HL-60/S4 treated with phorbol 12-myristate 13-acetate at 8.2 ng/mL for 4 days and 3 days (cell line): Measurements from ENCODE around the gene NXF3.
"Not testable (repeated sequence)": the region's sequence is repeated elsewhere in the genome, so short reads cannot be mapped to it uniquely, and the experiment has no call there.

Experiments
- in situ Hi-C: fragments of 300-500 bp; cut with MboI; formaldehyde crosslinking; loops from 2 replicates; pipeline ENCODE4 v1.15.0; 2022; ENCODE audit warnings: low sequenced_read_pairs

Gene NXF3, protein sequence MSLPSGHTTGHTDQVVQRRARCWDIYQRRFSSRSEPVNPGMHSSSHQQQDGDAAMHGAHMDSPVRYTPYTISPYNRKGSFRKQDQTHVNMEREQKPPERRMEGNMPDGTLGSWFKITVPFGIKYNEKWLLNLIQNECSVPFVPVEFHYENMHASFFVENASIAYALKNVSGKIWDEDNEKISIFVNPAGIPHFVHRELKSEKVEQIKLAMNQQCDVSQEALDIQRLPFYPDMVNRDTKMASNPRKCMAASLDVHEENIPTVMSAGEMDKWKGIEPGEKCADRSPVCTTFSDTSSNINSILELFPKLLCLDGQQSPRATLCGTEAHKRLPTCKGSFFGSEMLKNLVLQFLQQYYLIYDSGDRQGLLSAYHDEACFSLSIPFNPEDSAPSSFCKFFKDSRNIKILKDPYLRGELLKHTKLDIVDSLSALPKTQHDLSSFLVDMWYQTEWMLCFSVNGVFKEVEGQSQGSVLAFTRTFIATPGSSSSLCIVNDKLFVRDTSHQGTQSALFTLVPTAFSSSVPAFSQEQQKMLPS

DNA sequence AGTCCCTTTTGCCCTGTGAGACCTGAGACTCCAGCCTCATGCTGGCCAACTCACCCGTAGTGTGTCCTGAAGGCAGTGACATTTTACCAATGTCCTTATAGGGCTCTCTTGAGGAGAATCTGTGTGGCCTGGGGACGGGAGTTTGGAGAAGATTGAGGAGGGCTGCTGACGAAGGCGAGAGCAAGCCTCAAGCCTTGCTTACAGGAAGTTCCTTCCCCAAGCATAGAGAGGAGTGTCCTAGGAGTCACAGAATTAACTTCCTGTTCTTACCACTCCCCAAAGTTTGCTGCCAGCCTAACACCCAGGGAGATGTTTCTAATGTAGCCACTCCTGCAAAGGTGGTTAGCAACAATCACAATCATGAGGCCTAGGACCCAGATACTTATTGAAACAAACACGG is at the start of gene NXF3:
Gene NXF3 (minus strand): TSS at position 202 of the 400 bp plus-strand sequence. CDS start 120 bp downstream, at position 82.
- in situ Hi-C loops, result no loop called here

DNA sequence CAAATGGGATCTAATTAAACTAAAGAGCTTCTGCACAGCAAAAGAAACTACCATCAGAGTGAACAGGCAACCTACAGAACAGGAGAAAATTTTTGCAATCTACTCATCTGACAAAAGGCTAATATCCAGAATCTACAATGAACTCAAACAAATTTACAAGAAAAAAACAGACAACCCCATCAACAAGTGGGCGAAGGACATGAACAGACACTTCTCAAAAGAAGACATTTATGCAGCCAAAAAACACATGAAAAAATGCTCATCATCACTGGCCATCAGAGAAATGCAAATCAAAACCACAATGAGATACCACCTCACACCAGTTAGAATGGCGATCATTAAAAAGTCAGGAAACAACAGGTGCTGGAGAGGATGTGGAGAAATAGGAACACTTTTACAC is 43.6 kb upstream of the NXF3 start:
- in situ Hi-C loops, result not testable (repeated sequence)

DNA sequence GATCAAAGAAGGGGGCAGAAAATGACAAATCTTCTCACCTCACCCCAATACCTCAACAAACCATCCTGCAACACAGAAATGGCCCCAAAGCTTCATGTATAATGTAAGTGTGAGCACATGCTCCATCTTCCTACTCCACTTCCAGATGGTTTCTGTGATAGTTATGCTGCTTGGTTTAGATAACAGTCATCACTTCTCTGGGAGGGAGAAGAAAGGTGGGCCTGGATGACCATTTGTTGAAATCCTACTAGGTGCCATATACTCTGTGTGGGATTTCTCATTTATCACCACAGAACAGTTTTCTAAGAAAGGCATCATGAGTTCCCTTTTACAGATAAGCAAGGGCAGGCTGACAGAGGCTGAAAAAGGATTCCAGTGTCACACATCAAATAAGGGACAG is 31.3 kb upstream of the NXF3 start:
- in situ Hi-C loops, result no loop called here

DNA sequence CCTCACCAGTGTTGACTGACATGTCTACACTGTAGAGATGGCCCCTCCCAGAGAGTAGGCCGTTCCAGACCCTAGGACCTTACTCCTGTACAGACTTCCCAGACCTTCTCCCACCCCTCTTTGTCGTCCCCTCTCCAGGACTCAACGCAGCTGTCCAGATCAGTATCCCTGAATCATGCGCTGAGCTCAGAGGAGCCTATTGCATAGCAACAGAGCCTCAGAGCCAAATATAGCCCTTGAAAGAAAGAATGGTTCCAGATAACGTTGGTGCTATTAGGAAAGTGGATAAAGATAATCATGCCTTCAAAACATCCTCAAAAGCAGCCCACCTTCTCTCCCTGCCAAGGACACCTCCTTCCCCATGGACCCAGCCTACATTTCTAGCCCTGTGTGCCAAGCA is 27.8 kb upstream of the NXF3 start:
- in situ Hi-C loops, result no loop called here

DNA sequence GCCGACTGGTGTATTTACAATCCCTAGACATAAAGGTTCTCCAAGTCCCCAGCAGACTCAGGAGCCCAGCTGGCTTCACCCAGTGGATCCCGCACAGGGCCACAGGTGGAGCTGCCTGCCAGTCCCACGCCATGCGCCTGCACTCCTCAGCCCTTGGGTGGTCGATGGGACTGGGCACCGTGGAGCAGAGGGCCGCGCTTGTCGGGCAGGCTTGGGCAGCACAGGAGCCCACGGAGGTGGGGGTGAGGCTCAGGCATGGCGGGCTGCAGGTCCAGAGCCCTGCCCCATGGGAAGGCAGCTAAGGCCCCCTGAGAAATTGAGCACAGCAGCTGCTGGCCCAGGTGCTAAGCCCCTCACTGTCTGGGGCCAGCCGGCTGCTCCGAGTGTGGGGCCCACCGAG is 24.0 kb upstream of the NXF3 start:
- in situ Hi-C loops, result not testable (repeated sequence)

DNA sequence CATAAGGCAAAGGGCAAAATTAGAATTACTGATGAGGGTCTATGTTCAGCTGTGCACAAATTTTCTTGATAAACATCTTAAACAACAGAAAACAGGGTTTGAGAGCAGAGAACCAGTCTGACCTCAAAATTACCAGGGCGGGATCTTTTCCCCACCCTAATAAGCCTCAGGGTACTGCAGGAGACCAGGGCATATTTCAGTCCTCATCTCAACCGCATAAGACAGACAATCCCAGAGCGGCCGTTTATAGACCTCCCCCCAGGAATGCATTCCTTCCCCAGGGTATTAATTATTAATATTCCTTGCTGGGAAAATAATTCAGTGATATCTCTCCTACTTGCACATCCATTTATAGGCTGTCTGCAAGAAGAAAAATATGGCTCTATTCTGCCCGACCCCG is 16.6 kb upstream of the NXF3 start:
- in situ Hi-C loops, result not testable (repeated sequence)

DNA sequence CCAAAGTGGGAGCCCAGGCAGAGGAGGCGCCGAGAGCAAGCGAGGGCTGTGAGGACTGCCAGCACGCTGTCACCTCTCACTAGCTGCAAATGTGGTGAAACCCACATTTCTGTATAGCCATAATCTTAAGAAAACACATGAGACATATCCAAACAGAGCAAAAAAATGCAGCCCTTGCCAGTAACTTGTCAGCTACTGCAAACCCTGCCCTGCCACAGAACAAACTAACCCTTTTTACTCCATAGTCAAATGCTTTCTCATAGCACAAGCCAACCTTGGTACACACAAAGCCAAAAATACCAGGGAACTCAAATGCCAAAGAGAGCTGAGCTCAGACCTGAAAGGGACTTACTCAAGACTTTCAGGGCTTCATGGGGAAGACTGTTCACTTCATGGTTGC is 14.9 kb upstream of the NXF3 start:
- in situ Hi-C loops, result no loop called here

DNA sequence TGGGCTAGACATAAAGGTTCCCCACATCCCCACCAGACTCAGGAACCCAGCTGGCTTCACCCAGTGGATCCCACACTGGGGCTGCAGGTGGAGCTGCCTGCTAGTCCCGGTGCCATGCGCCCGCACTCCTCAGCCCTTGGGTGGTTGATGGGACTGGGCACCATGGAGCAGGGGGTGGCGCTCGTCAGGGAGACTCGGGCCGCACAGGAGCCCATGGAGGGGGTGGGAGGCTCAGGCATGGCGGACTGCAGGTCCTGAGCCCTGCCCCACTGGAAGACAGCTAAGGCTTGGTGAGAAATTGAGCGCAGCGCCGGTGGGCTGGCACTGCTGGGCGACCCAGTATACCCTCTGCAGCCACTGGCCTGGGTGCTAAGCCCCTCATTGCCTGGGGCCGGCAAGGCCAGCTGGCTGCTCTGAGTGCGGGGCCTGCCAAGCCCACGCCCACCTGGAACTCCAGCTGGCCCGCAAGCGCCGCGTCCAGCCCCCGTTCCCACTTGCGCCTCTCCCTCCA is 14.3 kb upstream of the NXF3 start:
- in situ Hi-C loops, result not testable (repeated sequence)

DNA sequence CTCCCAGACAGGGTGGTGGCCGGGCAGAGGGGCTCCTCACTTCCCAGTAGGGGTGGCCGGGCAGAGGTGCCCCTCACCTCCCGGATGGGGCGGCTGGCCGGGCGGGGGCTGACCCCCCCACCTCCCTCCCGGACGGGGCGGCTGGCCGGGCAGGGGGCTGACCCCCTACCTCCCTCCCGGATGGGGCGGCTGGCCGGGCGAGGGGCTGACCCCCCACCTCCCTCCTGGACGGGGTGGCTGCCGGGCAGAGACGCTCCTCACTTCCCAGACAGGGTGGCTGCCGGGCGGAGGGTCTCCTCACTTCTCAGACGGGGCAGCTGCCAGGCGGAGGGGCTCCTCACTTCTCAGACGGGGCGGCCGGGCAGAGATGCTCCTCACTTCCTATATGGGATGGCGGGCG is 11.4 kb upstream of the NXF3 start:
- in situ Hi-C loops, result not testable (repeated sequence)

DNA sequence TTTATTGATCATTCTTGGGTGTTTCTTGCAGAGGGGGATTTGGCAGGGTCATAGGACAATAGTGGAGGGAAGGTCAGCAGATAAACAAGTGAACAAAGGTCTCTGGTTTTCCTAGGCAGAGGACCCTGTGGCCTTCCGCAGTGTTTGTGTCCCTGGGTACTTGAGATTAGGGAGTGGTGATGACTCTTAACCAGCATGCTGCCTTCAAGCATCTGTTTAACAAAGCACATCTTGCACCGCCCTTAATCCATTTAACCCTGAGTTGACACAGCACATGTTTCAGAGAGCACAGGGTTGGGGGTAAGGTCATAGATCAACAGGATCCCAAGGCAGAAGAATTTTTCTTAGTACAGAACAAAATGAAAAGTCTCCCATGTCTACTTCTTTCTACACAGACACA is 10.9 kb upstream of the NXF3 start:
- in situ Hi-C loops, result not testable (repeated sequence)

DNA sequence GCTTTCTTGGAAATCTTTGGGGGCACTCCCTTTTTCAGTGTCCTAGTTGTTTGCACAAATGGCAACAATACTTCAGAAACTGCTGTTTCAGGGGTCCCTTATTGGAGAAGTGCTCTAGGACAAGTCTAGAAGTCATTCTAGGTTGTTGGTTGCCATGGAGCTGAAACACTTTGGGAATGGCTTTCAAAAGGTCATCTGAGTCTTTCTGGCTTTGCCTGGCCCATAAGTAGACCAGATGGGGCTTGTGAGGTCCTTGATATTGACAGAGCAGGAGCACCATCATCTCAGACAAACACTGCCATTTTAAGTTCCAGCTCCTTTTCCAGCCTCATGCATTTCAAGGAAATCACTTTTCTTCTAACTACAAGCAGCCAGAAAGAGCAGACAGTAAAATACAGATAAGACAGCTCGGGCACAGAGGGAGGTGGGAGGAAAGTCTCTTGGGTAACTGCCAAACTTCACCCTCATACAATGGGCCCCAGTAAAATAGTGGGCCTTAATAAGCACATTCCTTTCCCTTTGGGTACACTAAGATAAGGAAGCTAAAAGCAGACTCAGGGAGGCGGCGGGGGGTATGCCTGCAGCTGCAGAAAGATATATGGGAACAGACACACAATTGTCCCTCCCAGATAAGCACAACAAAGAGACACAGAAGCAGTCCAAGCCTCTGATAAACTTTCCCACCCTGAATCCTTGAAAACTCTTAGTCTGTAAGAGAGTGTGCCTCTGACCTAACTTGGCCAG is 8.5 kb upstream of the NXF3 start:
- in situ Hi-C loops, result no loop called here

DNA sequence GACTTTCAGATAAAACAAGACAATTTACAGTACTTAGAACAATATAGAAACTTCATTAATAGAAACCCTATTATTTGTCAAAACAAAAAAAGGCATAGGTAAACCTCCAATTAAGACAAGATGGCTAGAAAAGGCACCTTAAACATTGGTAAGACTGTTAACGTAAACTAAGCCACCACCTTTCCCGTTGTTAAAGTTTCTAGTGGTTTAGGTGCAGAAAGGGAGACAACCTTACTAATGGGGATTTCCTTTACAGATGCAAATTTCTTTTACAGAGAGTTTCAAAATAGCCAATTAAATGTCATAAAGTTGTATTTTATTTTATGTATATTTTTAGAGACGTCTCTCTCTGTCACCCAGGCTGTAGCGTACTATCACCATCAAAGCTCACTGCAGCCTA is 7.5 kb upstream of the NXF3 start:
- in situ Hi-C loops, result no loop called here

DNA sequence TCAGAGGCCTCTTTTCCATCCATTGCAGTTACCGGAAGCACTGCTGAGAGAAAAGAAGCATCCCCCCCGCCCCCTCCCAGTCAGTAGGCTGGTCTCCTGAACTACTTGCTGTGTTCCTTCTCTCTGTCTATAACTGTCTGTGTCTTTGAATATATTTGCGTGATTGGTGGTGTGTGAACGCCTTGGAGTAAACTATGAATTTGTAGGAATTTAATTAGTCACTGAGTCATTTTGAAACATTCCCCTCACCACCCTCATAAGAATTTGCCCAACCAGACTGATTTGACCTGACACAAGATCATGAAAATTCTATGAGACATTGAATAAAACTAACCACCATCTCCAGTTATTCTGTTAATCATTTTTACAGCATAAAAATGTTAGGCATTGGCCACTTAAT is 6.7 kb upstream of the NXF3 start:
- in situ Hi-C loops, result no loop called here

DNA sequence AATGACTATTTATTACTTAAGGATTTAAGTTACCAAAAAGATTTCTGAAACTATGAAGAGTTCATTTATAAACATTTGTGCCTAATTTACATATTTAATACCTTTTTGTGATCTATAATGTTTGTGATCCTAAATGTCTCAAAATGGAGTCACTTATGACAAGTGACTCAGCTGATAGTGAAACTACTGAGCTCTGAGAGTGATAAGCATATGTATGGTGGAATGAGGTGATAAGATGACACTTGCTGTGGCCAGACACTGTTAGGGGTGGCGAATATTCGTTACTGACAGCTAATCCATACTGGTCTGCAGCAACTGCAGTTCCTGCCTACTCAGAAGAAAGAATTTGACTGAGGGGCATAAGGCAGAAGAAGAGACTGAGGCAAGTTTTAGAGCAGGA is 5.5 kb upstream of the NXF3 start:
- in situ Hi-C loops, result no loop called here

DNA sequence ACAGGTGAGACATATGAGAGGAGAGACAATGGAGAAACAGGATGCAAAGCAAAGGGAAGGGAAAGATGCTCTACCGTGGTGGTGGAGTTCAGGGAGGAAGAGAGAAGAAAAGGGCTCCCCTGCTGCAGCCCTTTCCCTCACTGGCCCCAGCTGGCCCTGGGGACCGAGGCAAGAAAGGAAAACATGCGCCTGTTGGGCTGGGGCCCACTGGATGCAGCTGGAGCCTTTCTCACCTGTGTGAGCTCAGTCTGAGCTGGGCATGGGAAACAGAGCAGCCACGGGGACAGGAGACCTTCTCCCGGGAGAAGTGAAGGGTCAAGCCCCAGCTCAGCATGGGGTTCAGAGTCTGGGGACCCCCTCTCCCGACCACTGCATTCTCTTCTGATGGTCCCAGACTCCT is 11.9 kb downstream of the NXF3 start:
- in situ Hi-C loops, result no loop called here

DNA sequence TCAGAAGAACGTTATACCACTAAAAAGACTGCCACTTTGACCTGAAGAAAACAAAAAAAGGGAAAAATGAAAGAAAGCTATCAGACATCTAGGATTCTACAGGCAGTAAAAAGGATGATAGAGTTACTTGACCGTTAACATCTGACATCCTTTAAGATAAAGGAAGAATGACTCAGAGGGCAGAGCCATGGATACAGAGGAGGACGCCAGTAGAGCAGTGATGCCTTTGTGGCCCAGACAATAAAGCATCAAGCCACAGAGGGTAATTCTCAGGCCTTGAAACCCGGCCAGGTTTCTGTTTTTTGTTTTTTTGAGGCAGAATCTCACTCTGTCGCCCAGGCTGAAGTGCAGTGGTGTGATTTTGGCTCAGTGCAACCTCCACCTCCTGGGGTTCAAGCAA is 19.5 kb downstream of the NXF3 start:
- in situ Hi-C loops, result no loop called here

DNA sequence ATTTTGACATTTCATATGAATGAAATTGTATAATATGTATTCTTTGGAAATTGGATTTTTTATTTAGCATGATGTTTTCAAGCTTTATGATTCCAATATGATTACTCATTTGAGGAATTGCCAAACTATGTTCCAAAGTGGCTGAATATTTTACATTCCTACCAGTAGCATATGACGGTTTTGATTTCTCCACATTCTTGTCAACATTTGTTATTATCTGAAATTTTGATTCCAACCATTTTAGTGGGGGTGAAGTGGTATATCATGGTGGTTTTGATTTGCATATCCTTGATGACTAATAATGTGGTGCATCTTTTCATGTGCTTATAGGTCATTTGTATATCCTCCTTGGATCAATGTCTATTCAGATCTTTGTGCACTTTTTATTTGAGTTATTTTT is 26.3 kb downstream of the NXF3 start:
- in situ Hi-C loops, result no loop called here

DNA sequence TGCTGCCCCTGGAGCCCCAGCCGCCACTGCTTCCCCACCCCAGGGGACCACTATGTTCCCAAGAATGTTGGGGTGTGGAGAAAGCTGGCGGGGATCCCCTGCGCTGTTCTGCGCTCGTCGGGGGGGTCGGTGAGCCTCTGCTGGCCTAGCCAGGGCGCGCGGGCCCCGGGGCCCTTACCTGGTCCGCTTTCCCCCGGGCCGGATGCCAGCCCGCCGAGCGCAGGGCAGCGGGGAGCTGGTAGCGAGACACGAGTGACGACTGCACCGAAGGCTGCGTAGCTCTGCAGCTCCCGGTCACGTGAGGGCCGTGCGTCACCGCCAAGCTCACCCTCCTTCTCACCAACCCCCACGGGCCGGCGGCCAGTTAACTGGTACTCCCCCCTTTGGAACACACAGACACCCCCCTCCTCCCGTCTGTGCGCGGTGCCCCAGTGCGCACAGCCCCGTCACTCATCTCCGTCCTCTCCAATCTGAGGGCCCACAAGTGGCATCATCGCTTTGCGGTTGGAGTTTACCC is 29.0 kb downstream of the NXF3 start, which contains the start of gene BEX1:
Gene BEX1 (minus strand): TSS at position 254 of the 517 bp plus-strand sequence. CDS start 897 bp downstream, outside the sequence.
- in situ Hi-C loops, result no loop called here

DNA sequence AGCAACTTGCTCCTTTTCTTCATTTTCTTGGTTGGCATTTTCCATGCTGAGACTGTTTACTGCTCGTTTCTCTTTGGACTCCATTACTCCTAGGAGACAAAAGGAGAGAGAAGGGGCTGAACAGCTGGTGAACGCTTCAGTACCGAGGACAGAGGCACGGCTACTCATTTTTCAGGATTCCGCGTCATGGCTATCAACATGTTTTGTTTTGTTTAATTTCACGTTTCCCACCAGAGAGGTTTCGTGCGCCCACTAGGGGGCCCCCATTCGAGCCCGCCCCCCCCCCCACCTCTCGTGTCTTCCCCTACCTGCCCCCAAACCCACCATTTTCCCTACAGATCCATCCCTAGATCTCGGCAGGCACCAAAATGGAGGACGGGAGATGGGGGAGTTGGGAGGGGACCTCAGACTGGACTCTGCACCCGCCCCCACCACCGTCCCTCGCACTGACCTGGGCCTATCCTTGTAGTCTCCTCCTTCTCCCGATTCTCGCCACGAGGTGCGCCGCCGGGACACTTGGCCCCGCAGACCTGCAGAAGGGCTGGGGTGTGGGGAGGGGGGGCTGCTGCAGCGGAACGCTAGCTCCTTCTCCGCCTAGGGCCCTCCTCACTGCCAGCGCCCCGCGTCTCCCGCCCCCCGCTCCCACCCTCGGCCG is 29.6 kb downstream of the NXF3 start:
- in situ Hi-C loops, result no loop called here

DNA sequence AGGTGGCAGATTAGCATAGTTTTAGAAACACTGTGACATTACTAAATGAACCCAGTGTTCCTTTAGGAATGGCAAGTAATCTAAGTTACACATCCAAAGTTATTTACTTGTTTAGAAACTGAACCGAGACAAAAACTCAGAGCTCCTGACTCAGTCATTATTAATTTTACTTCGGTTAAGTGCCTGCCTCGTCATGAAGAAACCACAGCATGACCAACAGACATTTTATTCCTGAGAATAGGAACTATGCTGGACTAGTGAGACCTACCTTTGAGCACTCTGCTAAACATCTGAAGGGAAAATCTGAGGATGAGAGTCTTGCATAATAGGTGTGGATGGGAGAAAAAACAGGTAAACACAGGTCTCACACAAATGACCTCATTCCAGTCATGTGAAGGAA is 31.5 kb downstream of the NXF3 start:
- in situ Hi-C loops, result no loop called here

DNA sequence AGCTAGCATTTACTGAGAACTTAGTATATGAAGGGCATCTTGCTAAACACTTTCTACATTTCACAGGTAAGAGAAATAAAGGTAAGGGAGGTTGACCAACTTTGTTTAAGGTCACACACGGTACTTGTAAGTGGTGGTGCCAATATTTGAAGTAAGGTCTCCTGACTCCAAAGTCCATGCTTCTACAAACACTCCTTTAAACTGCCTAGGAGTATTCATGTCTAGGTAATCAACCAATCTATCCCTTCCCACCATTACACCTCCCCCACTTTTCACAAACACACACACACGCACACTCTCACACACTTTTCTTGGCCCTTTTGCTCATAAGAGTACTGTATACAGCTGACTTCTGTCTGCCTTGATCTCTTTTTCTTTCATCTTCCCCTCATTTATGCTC is 36.0 kb downstream of the NXF3 start:
- in situ Hi-C loops, result no loop called here
